Nephron (organoid): ENCODE data around the gene DAND5.

Source experiments
- H3K27ac Mint-ChIP-seq, 3 experiments: 2 replicates each; pipeline ENCODE4 v1.8.0; 2020; ENCODE audit warnings: mixed read lengths in 3 of 3, mild to moderate bottlenecking in 2 of 3, moderate library complexity in 1 of 3
- H3K27me3 Mint-ChIP-seq: 2 replicates; pipeline ENCODE4 v1.8.0; 2021; ENCODE audit warnings: low read depth, mild to moderate bottlenecking, moderate library complexity, mixed read lengths
- H3K36me3 Mint-ChIP-seq: 2 replicates; pipeline ENCODE4 v1.8.0; 2020; ENCODE audit warnings: low read depth, mixed read lengths
- H3K4me1 Mint-ChIP-seq: 2 replicates; pipeline ENCODE4 v1.8.0; 2020; ENCODE audit warnings: mixed read lengths
- H3K4me3 Mint-ChIP-seq, 3 experiments: 2 replicates each; pipeline ENCODE4 v1.8.0; 2020; ENCODE audit warnings: mild to moderate bottlenecking in 3 of 3, mixed read lengths in 3 of 3, moderate library complexity in 2 of 3
- H3K9me3 Mint-ChIP-seq: 2 replicates; pipeline ENCODE4 v1.8.0; 2020; ENCODE audit warnings: mixed read lengths
- TF ChIP-seq, protein P1 (sequence below), 3 experiments: fragments of 200-600 bp; sonication (generic); IDR thresholded peaks; one replicate each; pipeline ENCODE4 v1.5.0; 2021; ENCODE audit warnings: antibody characterized with exemption in 3 of 3; ENCODE audit not compliant: unreplicated experiment in 3 of 3

The DAND5 gene, protein sequence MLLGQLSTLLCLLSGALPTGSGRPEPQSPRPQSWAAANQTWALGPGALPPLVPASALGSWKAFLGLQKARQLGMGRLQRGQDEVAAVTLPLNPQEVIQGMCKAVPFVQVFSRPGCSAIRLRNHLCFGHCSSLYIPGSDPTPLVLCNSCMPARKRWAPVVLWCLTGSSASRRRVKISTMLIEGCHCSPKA

DNA sequence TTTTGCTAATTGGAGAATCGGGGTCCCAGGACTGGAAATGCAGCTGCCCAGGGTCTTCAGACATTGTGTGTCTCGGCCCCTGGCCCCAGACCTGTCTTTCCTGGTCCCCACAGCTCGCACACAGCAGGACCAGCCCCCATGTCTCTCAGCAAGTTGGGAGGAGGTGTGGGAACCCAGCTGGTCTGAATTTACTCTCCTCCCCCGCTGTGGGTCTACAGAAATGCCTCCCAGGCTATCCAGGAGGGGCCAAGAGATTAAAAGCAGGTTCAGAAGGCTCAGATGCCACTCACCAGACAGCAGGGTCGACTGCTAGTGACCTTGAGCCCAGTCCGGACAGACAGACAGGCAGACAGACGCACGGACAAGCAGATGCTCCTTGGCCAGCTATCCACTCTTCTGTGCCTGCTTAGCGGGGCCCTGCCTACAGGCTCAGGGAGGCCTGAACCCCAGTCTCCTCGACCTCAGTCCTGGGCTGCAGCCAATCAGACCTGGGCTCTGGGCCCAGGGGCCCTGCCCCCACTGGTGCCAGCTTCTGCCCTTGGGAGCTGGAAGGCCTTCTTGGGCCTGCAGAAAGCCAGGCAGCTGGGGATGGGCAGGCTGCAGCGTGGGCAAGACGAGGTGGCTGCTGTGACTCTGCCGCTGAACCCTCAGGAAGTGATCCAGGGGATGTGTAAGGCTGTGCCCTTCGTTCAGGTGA is at the start of gene DAND5:
Gene DAND5 (plus strand): TSS at position 285 of the 697 bp plus-strand sequence. CDS start 85 bp downstream, at position 370.
- Mint-ChIP-seq H3K4me3 (no peak within 1 kb of the TSS), H3K27me3 (peaks cover 11% of the 10 kb centered on the region), H3K36me3 (no peaks in the 10 kb centered on the region), H3K4me1 (no peaks in the 10 kb centered on the region), H3K9me3 (no peaks in the 10 kb centered on the region), H3K27ac (peak within 1 kb of the TSS in 1 of 3 experiments; percentile 34)
- TF ChIP-seq, protein P1, sequence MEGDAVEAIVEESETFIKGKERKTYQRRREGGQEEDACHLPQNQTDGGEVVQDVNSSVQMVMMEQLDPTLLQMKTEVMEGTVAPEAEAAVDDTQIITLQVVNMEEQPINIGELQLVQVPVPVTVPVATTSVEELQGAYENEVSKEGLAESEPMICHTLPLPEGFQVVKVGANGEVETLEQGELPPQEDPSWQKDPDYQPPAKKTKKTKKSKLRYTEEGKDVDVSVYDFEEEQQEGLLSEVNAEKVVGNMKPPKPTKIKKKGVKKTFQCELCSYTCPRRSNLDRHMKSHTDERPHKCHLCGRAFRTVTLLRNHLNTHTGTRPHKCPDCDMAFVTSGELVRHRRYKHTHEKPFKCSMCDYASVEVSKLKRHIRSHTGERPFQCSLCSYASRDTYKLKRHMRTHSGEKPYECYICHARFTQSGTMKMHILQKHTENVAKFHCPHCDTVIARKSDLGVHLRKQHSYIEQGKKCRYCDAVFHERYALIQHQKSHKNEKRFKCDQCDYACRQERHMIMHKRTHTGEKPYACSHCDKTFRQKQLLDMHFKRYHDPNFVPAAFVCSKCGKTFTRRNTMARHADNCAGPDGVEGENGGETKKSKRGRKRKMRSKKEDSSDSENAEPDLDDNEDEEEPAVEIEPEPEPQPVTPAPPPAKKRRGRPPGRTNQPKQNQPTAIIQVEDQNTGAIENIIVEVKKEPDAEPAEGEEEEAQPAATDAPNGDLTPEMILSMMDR (IDR thresholded peaks at IDR 0.05; ENCODE audit: unreplicated experiment in 3 of 3): no peak

DNA sequence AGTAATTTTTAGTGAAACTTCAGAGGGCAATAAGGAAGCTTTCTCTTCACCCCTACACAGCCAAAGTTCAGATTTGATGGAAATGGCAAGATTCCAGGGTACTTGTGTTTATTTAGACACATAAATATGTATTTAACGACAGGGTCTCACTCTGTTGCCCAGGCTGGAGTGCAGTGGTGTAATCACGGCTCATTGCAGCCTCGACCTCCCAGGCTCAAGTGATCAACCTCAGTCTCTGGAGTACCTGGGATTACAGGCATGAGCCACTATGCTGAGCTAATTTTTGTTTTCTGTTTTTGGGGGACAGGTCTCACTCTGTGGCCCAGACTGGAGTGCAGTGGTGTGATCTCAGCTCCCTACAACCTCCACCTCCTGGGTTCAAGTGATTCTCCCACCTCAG is 48.3 kb upstream of the DAND5 start:
- no peaks in the 10 kb centered on the region for H3K27me3 Mint-ChIP-seq
- H3K4me3 Mint-ChIP-seq: peak overlapping the region in 2 of 3 experiments; percentile 17
- H3K27ac Mint-ChIP-seq: peak overlapping the region in 2 of 3 experiments; percentile 55
- TF ChIP-seq, protein P1 (IDR thresholded peaks at IDR 0.05; ENCODE audit: unreplicated experiment in 3 of 3): no peak
- no peaks in the 10 kb centered on the region for H3K9me3 Mint-ChIP-seq
- no peaks in the 10 kb centered on the region for H3K4me1 Mint-ChIP-seq
- peaks cover 35% of the 10 kb centered on the region for H3K36me3 Mint-ChIP-seq

DNA sequence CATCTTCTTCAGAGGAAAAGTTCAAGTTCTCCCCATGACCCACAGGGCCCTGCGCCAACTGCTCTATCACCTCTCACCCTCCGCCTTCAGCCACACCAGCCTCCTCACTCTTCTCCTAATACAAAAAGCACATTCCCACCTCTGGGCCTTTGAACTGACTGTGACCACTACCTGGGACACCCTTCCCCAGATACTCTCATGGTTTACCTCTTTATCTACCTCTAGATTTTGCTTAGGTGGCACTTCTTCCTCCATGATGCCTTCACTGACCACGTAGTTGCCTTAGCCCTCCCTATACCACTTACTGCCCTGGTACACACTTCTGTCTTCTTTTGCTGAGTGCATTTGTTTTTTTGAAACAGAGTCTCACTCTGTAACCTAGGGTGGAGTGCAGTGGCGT is 46.4 kb upstream of the DAND5 start:
- no peaks in the 10 kb centered on the region for H3K27me3 Mint-ChIP-seq
- H3K36me3 Mint-ChIP-seq: peaks cover 45% of the 10 kb centered on the region
- TF ChIP-seq, protein P1 (IDR thresholded peaks at IDR 0.05; ENCODE audit: unreplicated experiment in 3 of 3): no peak
- H3K4me3 Mint-ChIP-seq: no peak overlapping the region
- H3K4me1 Mint-ChIP-seq: no peaks in the 10 kb centered on the region
- no peaks in the 10 kb centered on the region for H3K9me3 Mint-ChIP-seq
- no peak overlapping the region for H3K27ac Mint-ChIP-seq

DNA sequence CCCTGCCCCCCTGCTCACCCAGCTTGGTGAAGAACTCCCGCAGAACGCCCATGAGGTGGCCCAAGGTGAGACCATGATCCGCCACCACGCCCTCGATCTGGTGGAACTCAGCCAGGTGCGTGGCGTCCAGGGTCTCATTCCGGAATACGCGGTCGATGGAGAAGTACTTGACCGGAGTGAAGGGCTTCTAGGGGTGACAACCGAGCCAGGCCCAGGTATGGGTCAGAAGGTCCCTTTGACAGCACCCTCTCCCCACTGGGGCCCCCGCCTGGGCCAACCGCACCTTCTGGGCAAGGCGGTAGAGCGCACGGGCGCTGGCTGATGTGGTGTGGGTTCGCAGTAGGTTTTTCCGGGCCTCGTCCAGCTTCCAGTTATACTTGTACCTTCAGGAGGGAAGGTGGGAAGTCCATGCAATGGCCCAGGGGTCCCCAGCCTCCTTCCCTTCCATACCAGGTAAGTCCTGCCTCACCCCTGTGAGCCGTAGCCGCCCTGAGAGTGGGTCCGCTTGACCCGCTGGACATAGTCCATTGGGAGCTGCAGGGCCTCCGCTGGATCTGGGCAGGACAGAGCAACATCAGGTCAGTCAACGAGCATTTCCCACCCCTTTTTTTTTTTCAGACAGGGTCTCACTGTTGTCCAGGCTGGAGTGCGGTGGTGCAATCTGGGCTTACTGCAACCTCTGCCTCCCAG is 44.6 kb upstream of the DAND5 start:
- TF ChIP-seq, protein P1 (IDR thresholded peaks at IDR 0.05; ENCODE audit: unreplicated experiment in 3 of 3): no peak
- H3K4me3 Mint-ChIP-seq: no peak overlapping the region
- H3K27me3 Mint-ChIP-seq: no peaks in the 10 kb centered on the region
- no peaks in the 10 kb centered on the region for H3K4me1 Mint-ChIP-seq
- no peak overlapping the region for H3K27ac Mint-ChIP-seq
- H3K36me3 Mint-ChIP-seq: peaks cover 60% of the 10 kb centered on the region
- no peaks in the 10 kb centered on the region for H3K9me3 Mint-ChIP-seq

DNA sequence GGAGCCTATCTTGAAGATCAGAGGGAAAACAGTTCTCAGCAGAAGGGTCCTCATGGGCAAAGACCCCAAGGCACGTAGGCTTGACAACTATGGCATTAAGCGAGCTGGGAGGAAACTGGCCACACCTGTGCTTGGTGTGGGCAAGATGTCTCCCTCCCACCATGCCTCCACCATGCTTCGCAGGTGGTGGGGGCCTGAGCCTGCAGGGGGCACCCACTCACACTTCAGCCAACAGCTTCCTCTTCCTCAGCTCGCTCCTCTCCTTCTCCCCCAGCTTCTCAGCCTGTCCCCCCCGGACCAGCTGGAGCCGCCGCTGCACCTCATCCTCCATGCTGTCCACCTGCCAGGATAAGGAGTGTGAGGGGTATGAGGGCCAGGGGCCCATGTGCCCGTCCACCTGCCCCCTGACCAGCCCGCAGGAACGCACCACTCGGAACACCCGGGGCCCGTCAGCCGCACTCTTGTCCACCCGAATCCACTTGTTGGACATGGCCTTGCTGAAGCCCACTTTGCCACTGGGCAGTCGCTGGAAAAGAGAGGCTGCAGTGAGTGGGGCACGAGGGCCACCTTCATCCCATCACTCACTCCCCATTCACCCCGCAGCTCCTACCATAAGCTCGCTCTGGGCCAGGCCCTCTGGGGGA is 39.3 kb upstream of the DAND5 start:
- TF ChIP-seq, protein P1 (IDR thresholded peaks at IDR 0.05; ENCODE audit: unreplicated experiment in 3 of 3): no peak
- peaks cover 17% of the 10 kb centered on the region for H3K4me1 Mint-ChIP-seq
- no peaks in the 10 kb centered on the region for H3K27me3 Mint-ChIP-seq
- no peaks in the 10 kb centered on the region for H3K9me3 Mint-ChIP-seq
- H3K27ac Mint-ChIP-seq: no peak overlapping the region
- peak overlapping the region; percentile 26 to 74 (median 67) for H3K4me3 Mint-ChIP-seq
- H3K36me3 Mint-ChIP-seq: peaks cover 29% of the 10 kb centered on the region
